GM23338 (cell line): ENCODE measurements around the gene DNAJC7. TPM values are rescaled to one million over a fixed set of nuclear protein-coding genes. Genes with fewer than 3 reads are reported as not detected.

Experiments
- ATAC-seq: fragments of 200-7000 bp; cut with Tn5 transposase; 3 replicates; pipeline ENCODE4 v1.9.1; 2020
- DNase-seq: peaks from one replicate; pipeline ENCODE4 v3.0.0-alpha.2; 2015; ENCODE audit warnings: low spot score
- H2AFZ ChIP-seq: fragments of 200-600 bp; sonication (generic); 2 replicates; pipeline ENCODE4 v1.8.0; 2016; ENCODE audit warnings: antibody characterized with exemption, mild to moderate bottlenecking, moderate library complexity
- H3F3A ChIP-seq: fragments of 200-600 bp; sonication (generic); replicated peaks from 2 replicates; pipeline ENCODE4 v1.8.0; 2017; ENCODE audit warnings: antibody characterized with exemption, mixed run types, low read depth
- H3K27ac ChIP-seq: fragments of 200-600 bp; sonication (generic); 2 replicates; pipeline ENCODE4 v1.6.1; 2016; ENCODE audit warnings: low read depth
- H3K27me3 ChIP-seq: fragments of 200-600 bp; sonication (generic); 2 replicates; pipeline ENCODE4 v1.8.0; 2016; ENCODE audit warnings: mild to moderate bottlenecking, mixed run types, moderate library complexity; ENCODE audit not compliant: insufficient read depth
- H3K36me3 ChIP-seq: fragments of 200-600 bp; sonication (generic); 2 replicates; pipeline ENCODE4 v1.8.0; 2016; ENCODE audit warnings: mild to moderate bottlenecking; ENCODE audit not compliant: insufficient read depth
- H3K4me1 ChIP-seq: fragments of 200-600 bp; sonication (generic); 2 replicates; pipeline ENCODE4 v1.8.0; 2016; ENCODE audit warnings: mild to moderate bottlenecking, moderate library complexity; ENCODE audit not compliant: insufficient read depth
- H3K4me2 ChIP-seq: fragments of 200-600 bp; sonication (generic); 2 replicates; pipeline ENCODE4 v1.7.1; 2017; ENCODE audit warnings: mixed run types
- H3K4me3 ChIP-seq: fragments of 200-600 bp; sonication (generic); 2 replicates; pipeline ENCODE4 v1.6.1; 2016; ENCODE audit warnings: mixed run types
- H3K79me2 ChIP-seq: fragments of 200-600 bp; sonication (generic); replicated peaks from 2 replicates; pipeline ENCODE4 v1.8.0; 2017; ENCODE audit warnings: mild to moderate bottlenecking; ENCODE audit not compliant: insufficient read depth
- H3K9me2 ChIP-seq: fragments of 200-600 bp; sonication (generic); 2 replicates; pipeline ENCODE4 v1.8.0; 2017; ENCODE audit not compliant: insufficient read depth
- H4K20me1 ChIP-seq: fragments of 200-600 bp; sonication (generic); replicated peaks from 2 replicates; pipeline ENCODE4 v1.8.0; 2017; ENCODE audit warnings: mild to moderate bottlenecking; ENCODE audit not compliant: insufficient read depth
- H3K27ac Mint-ChIP-seq: 2 replicates; pipeline ENCODE4 v1.8.0; 2020; ENCODE audit warnings: inconsistent platforms, mild to moderate bottlenecking, moderate library complexity, mixed read lengths
- H3K27me3 Mint-ChIP-seq: 3 replicates; pipeline ENCODE4 v1.8.0; 2022; ENCODE audit warnings: low read depth, mild to moderate bottlenecking, moderate library complexity, mixed read lengths, inconsistent platforms; ENCODE audit not compliant: insufficient read depth, poor library complexity
- H3K36me3 Mint-ChIP-seq: 3 replicates; pipeline ENCODE4 v1.8.0; 2021; ENCODE audit warnings: low read depth, mild to moderate bottlenecking, inconsistent platforms, moderate library complexity, mixed read lengths
- H3K4me1 Mint-ChIP-seq: 3 replicates; pipeline ENCODE4 v1.8.0; 2020; ENCODE audit warnings: mild to moderate bottlenecking, inconsistent platforms, mixed read lengths
- H3K4me3 Mint-ChIP-seq: 3 replicates; pipeline ENCODE4 v1.8.0; 2021; ENCODE audit warnings: moderate library complexity, mild to moderate bottlenecking, inconsistent platforms, mixed read lengths
- H3K9me3 Mint-ChIP-seq: 3 replicates; pipeline ENCODE4 v1.8.0; 2020; ENCODE audit warnings: moderate library complexity, mild to moderate bottlenecking, inconsistent platforms, mixed read lengths
- EZH2 ChIP-seq: fragments of 200-600 bp; sonication (generic); IDR thresholded peaks from one replicate; pipeline ENCODE4 v1.8.0; 2017; ENCODE audit warnings: antibody characterized with exemption, mild to moderate bottlenecking, low read depth; ENCODE audit not compliant: unreplicated experiment
- EZH2phosphoT487 ChIP-seq: fragments of 200-600 bp; sonication (generic); IDR thresholded peaks from one replicate; pipeline ENCODE4 v1.8.1; 2018; ENCODE audit warnings: antibody characterized with exemption; ENCODE audit not compliant: unreplicated experiment
- JUNB ChIP-seq: IDR thresholded peaks from one replicate; pipeline ENCODE4 v1.6.1; 2016; ENCODE audit warnings: antibody characterized with exemption; ENCODE audit not compliant: unreplicated experiment
- NANOG ChIP-seq: IDR thresholded peaks from 2 replicates; pipeline ENCODE4 v1.6.1; 2016; ENCODE audit warnings: antibody characterized with exemption, borderline replicate concordance
- POLR2AphosphoS5 ChIP-seq: IDR thresholded peaks from 2 replicates; pipeline ENCODE4 v1.6.1; 2016; ENCODE audit warnings: antibody characterized with exemption, low read depth
- STAT1 ChIP-seq: IDR thresholded peaks from one replicate; pipeline ENCODE4 v1.6.1; 2016; ENCODE audit warnings: antibody characterized with exemption; ENCODE audit not compliant: unreplicated experiment
- ZNF114 ChIP-seq: fragments of 250-450 bp; sonication (Bioruptor Pico); IDR thresholded peaks from 2 replicates; pipeline ENCODE4 v1.5.0; 2020; ENCODE audit warnings: mild to moderate bottlenecking, moderate library complexity
- ZNF331 ChIP-seq: fragments of 250-450 bp; sonication (Bioruptor Pico); IDR thresholded peaks from 2 replicates; pipeline ENCODE4 v1.5.0; 2020; ENCODE audit warnings: low read depth, mild to moderate bottlenecking, moderate library complexity
- polyA plus RNA-seq: library from polyadenylated mRNA; unstranded; fragments of >200 nt; fragmentation: Nextera tagmentation; extraction: Ambion mirVana; gene quantifications from 2 replicates; pipeline ENCODE4 v1.2.1, GENCODE V29; 2016
- total RNA-seq: library from RNA; depleted of rRNA; stranded (reverse); fragments of >200 nt; shearing (Covaris generic); gene quantifications from 2 replicates; pipeline ENCODE4 v1.2.3, GENCODE V29; 2014
- TF ChIP-seq, protein P1 (sequence below): fragments of 250-450 bp; sonication (Bioruptor Pico); IDR thresholded peaks from 2 replicates; pipeline ENCODE4 v1.5.0; 2020; ENCODE audit warnings: mild to moderate bottlenecking, moderate library complexity
- TF ChIP-seq, protein P2 (sequence below), 2 experiments: fragments of 200-600 bp in 1 of 2; sonication (generic) in 1 of 2; conservative IDR thresholded peaks; 2 replicates each; pipeline versions ENCODE4 v1.5.1 to v1.6.1; 2016 to 2017; ENCODE audit warnings: antibody characterized with exemption in 2 of 2, low read depth in 2 of 2, mild to moderate bottlenecking in 2 of 2, moderate library complexity in 1 of 2
- TF ChIP-seq, protein P3 (sequence below): IDR thresholded peaks from 2 replicates; pipeline ENCODE4 v1.6.1; 2016; ENCODE audit warnings: antibody characterized with exemption
- TF ChIP-seq, protein P4 (sequence below): IDR thresholded peaks from one replicate; pipeline ENCODE4 v1.6.1; 2018; ENCODE audit warnings: antibody characterized with exemption; ENCODE audit not compliant: unreplicated experiment

Gene DNAJC7
- total and polyA plus RNA-seq, 2 experiments from 2014 or later = 139 to 141 TPM

DNA sequence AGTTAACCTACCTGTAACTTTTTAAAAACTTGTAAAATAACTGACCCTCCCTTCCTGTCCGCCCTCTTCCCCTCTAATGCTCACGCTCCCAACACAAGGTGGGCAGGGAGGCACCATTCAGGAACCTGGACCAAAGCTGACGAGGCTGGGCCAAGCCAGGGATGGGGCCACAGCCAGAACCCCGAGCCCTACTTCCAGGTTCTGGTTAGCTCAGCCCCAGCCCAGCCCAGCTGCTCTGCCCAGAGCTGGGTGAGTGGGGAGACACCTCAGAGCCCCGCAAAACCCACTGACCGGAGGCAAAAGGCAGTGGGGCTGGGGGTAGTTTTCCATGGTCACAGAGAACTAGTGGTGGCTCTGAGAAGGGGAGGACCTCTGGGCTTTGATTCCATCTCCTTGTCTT, 43.2 kb downstream of the DNAJC7 start:
- Histone ChIP-seq H3K27ac (no peak overlapping the region), H3K4me2 (no peak overlapping the region), H3K4me3 (no peak overlapping the region), H2AFZ (no peak overlapping the region), H4K20me1 (peaks cover 7% of the 10 kb centered on the region), H3K4me1 (no peaks in the 10 kb centered on the region), H3K9me2 (no peaks in the 10 kb centered on the region), H3K27me3 (no peaks in the 10 kb centered on the region), H3K36me3 (peaks cover 36% of the 10 kb centered on the region), H3F3A (peaks cover 20% of the 10 kb centered on the region; the same call in 1 of the 2 replicates), H3K79me2 (no peaks in the 10 kb centered on the region)
- Mint-ChIP-seq H3K36me3 (peaks cover 80% of the 10 kb centered on the region), H3K27ac (no peak overlapping the region), H3K27me3 (peaks cover 8% of the 10 kb centered on the region), H3K9me3 (no peaks in the 10 kb centered on the region), H3K4me1 (no peaks in the 10 kb centered on the region), H3K4me3 (no peak overlapping the region)
- DNase-seq (no peak), ATAC-seq (no peak)
- TF ChIP-seq, protein P1, sequence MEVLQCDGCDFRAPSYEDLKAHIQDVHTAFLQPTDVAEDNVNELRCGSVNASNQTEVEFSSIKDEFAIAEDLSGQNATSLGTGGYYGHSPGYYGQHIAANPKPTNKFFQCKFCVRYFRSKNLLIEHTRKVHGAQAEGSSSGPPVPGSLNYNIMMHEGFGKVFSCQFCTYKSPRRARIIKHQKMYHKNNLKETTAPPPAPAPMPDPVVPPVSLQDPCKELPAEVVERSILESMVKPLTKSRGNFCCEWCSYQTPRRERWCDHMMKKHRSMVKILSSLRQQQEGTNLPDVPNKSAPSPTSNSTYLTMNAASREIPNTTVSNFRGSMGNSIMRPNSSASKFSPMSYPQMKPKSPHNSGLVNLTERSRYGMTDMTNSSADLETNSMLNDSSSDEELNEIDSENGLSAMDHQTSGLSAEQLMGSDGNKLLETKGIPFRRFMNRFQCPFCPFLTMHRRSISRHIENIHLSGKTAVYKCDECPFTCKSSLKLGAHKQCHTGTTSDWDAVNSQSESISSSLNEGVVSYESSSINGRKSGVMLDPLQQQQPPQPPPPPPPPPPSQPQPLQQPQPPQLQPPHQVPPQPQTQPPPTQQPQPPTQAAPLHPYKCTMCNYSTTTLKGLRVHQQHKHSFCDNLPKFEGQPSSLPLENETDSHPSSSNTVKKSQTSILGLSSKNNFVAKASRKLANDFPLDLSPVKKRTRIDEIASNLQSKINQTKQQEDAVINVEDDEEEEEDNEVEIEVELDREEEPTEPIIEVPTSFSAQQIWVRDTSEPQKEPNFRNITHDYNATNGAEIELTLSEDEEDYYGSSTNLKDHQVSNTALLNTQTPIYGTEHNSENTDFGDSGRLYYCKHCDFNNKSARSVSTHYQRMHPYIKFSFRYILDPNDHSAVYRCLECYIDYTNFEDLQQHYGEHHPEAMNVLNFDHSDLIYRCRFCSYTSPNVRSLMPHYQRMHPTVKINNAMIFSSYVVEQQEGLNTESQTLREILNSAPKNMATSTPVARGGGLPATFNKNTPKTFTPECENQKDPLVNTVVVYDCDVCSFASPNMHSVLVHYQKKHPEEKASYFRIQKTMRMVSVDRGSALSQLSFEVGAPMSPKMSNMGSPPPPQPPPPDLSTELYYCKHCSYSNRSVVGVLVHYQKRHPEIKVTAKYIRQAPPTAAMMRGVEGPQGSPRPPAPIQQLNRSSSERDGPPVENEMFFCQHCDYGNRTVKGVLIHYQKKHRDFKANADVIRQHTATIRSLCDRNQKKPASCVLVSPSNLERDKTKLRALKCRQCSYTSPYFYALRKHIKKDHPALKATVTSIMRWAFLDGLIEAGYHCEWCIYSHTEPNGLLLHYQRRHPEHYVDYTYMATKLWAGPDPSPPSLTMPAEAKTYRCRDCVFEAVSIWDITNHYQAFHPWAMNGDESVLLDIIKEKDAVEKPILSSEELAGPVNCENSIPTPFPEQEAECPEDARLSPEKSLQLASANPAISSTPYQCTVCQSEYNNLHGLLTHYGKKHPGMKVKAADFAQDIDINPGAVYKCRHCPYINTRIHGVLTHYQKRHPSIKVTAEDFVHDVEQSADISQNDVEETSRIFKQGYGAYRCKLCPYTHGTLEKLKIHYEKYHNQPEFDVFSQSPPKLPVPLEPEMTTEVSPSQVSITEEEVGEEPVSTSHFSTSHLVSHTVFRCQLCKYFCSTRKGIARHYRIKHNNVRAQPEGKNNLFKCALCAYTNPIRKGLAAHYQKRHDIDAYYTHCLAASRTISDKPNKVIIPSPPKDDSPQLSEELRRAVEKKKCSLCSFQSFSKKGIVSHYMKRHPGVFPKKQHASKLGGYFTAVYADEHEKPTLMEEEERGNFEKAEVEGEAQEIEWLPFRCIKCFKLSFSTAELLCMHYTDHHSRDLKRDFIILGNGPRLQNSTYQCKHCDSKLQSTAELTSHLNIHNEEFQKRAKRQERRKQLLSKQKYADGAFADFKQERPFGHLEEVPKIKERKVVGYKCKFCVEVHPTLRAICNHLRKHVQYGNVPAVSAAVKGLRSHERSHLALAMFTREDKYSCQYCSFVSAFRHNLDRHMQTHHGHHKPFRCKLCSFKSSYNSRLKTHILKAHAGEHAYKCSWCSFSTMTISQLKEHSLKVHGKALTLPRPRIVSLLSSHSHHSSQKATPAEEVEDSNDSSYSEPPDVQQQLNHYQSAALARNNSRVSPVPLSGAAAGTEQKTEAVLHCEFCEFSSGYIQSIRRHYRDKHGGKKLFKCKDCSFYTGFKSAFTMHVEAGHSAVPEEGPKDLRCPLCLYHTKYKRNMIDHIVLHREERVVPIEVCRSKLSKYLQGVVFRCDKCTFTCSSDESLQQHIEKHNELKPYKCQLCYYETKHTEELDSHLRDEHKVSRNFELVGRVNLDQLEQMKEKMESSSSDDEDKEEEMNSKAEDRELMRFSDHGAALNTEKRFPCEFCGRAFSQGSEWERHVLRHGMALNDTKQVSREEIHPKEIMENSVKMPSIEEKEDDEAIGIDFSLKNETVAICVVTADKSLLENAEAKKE (CRISPR knock-in tag) = no peak
- TF ChIP-seq STAT1 = no peak
- no peak for TF ChIP-seq ZNF331 (CRISPR knock-in tag)
- TF ChIP-seq, protein P2, sequence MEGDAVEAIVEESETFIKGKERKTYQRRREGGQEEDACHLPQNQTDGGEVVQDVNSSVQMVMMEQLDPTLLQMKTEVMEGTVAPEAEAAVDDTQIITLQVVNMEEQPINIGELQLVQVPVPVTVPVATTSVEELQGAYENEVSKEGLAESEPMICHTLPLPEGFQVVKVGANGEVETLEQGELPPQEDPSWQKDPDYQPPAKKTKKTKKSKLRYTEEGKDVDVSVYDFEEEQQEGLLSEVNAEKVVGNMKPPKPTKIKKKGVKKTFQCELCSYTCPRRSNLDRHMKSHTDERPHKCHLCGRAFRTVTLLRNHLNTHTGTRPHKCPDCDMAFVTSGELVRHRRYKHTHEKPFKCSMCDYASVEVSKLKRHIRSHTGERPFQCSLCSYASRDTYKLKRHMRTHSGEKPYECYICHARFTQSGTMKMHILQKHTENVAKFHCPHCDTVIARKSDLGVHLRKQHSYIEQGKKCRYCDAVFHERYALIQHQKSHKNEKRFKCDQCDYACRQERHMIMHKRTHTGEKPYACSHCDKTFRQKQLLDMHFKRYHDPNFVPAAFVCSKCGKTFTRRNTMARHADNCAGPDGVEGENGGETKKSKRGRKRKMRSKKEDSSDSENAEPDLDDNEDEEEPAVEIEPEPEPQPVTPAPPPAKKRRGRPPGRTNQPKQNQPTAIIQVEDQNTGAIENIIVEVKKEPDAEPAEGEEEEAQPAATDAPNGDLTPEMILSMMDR (conservative IDR thresholded peaks at IDR 0.05; ENCODE audit: low read depth in 2 of 2) = no peak
- no peak for TF ChIP-seq EZH2
- TF ChIP-seq JUNB = no peak
- TF ChIP-seq EZH2phosphoT487 = no peak
- TF ChIP-seq, protein P3, sequence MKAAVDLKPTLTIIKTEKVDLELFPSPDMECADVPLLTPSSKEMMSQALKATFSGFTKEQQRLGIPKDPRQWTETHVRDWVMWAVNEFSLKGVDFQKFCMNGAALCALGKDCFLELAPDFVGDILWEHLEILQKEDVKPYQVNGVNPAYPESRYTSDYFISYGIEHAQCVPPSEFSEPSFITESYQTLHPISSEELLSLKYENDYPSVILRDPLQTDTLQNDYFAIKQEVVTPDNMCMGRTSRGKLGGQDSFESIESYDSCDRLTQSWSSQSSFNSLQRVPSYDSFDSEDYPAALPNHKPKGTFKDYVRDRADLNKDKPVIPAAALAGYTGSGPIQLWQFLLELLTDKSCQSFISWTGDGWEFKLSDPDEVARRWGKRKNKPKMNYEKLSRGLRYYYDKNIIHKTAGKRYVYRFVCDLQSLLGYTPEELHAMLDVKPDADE = no peak
- no peak for TF ChIP-seq ZNF114 (CRISPR knock-in tag)
- TF ChIP-seq POLR2AphosphoS5 = no peak; the same call in 1 of the 2 replicates
- TF ChIP-seq, protein P4, sequence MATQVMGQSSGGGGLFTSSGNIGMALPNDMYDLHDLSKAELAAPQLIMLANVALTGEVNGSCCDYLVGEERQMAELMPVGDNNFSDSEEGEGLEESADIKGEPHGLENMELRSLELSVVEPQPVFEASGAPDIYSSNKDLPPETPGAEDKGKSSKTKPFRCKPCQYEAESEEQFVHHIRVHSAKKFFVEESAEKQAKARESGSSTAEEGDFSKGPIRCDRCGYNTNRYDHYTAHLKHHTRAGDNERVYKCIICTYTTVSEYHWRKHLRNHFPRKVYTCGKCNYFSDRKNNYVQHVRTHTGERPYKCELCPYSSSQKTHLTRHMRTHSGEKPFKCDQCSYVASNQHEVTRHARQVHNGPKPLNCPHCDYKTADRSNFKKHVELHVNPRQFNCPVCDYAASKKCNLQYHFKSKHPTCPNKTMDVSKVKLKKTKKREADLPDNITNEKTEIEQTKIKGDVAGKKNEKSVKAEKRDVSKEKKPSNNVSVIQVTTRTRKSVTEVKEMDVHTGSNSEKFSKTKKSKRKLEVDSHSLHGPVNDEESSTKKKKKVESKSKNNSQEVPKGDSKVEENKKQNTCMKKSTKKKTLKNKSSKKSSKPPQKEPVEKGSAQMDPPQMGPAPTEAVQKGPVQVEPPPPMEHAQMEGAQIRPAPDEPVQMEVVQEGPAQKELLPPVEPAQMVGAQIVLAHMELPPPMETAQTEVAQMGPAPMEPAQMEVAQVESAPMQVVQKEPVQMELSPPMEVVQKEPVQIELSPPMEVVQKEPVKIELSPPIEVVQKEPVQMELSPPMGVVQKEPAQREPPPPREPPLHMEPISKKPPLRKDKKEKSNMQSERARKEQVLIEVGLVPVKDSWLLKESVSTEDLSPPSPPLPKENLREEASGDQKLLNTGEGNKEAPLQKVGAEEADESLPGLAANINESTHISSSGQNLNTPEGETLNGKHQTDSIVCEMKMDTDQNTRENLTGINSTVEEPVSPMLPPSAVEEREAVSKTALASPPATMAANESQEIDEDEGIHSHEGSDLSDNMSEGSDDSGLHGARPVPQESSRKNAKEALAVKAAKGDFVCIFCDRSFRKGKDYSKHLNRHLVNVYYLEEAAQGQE = no peak
- no peak for TF ChIP-seq NANOG
